GM18951 (cell line): Measurements from ENCODE around the gene TEPSIN.

Source experiments
- POLR2A ChIP-seq: IDR thresholded peaks from 4 replicates; pipeline ENCODE4 v1.6.1; 2011; ENCODE audit warnings: mild to moderate bottlenecking; ENCODE audit not compliant: insufficient read length, insufficient read depth; ENCODE audit errors: extremely low read depth
- in situ Hi-C: fragments of 300-500 bp; cut with MboI; formaldehyde crosslinking; loops from one replicate; pipeline ENCODE4 v1.12.0; 2022; ENCODE audit warnings: low sequenced_read_pairs, mixed read lengths, inconsistent platforms; ENCODE audit not compliant: unreplicated experiment

The TEPSIN gene

DNA sequence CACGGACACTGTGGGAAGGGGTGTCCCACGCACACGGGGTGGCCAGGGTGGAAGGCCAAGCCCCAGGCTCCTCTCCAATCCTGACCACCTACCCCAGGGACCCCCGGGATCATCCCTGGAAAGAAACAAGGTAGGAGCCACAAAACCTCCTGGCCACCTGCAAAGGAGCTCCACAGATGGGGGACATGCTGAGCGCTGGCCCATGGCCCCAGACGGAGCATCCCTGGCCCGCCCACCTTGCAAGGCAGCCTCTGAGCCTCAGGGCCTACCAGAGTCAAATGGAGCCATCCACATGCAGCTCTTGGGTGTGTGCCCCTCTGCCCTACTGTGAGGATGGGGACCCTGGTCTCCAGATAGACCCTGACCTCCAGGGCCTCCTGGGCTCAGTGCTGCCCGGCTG lies 40.0 kb upstream of the TEPSIN start:
- in situ Hi-C loops = no loop called here
- no peak for TF ChIP-seq POLR2A

DNA sequence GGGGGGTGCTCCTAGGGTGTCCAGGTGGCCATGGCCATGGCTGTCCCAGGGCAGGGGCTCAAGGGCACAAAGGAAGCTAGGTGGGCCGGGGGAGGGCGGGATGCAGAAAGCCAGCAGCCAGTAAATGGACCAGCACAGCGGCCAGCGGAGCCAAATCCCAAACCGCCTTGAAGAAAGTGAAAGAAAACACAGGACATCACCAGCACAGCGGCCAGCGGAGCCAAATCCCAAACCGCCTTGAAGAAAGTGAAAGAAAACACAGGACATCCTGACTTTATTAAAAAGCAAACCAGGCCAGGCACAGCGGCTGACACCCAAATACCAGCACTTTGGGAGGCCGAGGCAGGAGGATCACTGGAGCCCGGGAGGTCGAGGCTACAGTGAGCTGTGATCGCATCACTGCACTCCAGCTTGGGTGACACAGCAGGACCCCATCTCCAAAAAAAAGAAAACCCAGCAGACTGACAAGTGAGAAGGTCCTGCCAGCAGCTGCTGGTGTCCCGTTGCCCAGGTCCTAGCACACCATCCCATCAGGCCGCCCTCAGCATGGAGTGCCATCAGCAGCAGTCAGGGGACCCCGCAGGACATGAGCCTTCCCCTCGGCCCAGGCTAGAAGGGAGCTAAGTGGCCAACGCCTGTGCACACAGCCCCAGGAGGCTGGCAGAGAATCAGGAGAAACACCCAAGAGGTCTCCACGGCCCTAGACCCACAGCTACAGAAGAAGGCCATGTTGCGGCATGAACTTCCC lies 39.3 kb upstream of the TEPSIN start:
- in situ Hi-C loops = no loop called here
- TF ChIP-seq POLR2A = no peak

DNA sequence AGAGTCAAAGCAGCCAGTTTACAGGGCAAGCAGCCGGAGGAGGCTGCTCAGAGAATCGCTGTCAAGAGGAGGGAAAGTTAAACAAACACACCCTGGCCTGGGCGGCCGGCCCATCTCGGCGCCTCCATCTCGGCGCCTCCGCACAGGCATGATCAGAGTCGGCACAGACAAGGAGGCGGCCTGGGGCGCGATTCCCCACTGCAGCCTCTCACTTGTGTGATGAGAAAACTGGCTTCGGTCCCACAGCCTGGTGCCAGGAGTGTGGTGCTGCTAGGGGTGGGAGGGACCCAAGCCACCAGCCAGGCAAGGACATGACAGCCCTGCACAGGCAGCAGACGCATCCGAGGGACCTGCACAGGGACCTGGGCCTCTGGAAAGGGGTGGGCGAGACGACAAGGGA lies 38.6 kb upstream of the TEPSIN start:
- in situ Hi-C loops = no loop called here
- TF ChIP-seq POLR2A = no peak

DNA sequence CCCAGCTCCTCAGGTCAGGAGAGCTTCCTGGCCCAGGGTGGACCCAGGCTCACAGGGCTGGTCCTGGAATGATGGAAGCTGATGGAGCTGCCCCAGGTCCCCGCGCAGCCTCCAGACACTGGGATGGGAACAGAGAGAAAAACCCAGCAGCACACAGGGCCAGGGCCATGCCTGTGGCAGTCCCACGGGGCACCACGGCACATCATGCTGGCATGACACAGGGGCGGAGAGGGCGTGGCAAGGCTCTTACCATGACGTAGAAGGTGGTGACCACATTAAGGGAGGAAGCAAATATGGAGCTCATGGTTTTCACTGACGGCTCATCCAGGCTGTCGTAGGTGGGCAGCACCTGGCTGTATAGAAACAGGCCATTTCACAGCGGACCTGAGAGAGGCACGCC lies 37.9 kb upstream of the TEPSIN start:
- TF ChIP-seq POLR2A = no peak
- in situ Hi-C loops = no loop called here

DNA sequence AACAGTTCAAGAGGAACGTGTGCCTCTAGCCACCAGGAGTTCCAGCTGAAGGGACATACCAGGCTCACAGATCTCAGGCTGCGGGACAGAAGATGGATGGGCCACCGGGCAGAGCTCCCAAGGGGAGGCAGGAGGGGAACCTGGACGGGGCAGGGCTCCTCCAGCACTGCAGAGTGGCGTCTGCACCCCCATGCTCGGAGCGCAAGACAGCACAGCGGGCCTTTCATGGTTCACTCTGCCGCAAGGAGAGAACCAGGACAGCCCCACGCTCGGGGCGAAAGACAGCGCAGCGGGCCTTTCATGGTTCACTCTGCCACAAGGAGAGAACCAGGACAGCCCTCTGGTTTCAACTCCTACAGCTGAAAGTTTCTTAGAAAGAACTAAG lies 35.6 kb upstream of the TEPSIN start:
- in situ Hi-C loops = no loop called here
- no peak for TF ChIP-seq POLR2A

DNA sequence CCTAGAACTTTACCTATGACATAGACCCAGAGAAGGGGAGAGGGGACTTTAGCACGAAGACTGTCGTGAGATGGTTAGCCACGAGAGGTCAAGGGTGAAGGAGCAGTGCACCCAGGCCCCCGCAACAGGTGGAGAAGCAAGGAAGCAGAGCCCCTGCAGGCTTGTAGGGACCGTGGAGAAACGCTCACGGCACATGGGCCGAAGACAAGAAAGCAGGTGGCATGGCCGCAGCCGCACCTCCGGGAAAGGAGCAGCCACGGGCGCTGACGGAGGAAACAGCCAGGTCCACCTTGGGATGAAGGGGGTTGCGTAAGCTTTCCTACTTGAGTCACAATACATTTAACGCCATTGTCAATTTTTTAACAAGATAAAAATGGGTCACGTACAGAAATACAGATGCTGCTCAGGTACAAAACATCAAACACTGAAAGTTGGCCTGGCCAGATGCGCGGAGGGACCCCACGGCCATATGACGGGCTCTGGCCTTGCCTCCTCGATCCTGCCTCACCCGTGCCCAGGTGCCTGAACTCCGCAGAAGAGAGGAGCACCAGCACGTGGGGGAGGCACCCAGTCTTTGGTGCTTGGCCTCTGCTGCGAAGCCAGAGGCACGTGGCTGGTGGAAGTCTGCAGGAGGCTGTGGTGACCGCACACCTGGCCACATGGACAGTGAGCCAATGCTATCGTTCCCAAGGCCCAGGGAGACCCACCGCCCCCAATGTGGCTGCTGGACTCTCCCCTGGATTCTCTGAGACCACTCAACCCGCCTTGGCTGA lies 35.0 kb upstream of the TEPSIN start:
- in situ Hi-C loops = no loop called here
- no peak for TF ChIP-seq POLR2A

DNA sequence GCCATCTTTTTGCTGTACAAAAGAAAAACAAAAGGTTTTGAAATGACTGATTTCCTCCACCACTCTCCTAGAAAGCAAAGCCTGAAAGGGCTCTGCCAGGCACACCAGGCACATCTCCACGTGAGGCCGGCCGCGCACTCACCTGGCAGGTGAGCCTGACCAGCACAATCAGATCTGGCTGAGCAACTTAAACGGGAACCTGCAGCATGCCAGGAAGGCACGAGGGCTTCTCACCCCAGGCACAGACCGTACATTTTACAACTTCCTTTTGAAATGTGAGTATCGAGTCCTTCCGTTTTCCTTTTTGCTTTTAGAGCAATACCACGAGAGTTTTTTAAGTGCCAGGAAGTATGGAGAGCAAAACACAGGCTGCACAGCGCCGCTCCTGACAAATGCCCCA lies 33.8 kb upstream of the TEPSIN start:
- in situ Hi-C loops = no loop called here
- no peak for TF ChIP-seq POLR2A

DNA sequence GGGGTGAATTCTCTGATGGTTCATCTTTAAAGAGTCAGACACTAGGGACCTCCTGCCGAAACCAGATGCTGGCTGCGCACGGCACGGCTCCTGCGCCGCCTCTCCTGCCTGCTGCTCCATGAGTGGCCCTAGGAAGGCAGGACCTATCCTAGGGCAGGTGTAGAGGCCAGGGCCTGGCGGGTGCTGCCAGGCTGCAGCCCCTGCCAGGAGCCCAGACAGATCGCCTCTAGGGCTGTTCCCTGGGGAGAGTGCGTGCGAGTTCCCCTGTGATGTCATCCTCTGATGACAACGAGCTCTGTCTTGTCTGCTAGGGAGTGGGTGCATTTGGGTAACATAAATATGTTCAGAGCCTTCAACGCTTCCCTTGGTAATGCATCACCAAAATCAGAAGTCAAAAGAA lies 32.4 kb upstream of the TEPSIN start:
- in situ Hi-C loops = no loop called here
- TF ChIP-seq POLR2A = no peak

DNA sequence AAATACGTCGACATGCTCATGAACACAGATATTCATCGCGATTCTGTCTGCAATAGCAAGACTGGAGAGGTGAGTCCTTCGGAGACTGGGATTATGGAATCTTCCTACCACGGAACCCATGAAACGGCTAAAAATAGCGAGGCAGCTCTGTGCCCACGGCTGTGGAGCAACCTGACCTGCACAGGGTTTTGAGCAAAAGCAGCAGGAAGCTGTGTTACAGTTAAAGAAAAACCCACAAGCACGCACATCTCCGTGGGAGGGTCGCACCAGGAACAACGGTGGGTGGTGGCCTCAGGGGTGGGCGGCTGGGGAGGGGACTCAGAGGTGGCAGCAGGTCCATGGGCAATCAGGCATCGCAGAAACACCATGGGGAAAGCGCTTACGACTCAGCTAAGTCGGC lies 31.4 kb upstream of the TEPSIN start:
- no peak for TF ChIP-seq POLR2A
- in situ Hi-C loops = no loop called here

DNA sequence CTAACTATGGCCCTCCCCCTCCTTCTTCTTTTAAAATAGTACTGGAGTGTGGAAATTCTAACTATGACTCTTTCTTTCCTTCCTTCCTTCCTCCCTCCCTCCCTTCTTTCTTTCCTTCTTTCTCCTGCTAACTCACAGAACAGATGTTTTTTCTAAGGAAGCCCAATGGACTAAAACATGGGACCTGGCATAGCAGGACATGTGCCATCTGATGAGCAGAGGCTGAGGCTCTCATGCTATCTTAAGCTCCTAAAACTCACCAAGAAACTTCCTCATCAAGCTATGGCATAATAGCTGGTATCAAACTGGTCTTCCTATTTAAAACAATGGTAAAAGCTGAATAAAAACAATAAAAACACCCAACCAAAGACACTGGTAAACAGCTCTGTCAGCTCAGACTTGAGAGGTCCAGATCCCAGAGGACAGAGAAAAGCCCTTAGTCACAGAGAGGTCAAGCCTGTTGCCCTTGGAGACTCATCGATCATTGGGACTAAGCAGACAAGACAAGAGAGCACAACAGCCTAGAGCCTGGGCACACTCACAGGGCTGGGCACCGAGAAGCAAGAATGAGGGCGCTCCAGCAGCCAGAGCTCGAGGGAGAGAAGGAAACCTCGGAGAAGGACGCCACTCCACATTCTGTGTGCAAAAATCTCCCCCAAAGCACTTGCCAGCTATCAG lies 28.7 kb upstream of the TEPSIN start:
- in situ Hi-C loops = no loop called here
- TF ChIP-seq POLR2A = no peak

DNA sequence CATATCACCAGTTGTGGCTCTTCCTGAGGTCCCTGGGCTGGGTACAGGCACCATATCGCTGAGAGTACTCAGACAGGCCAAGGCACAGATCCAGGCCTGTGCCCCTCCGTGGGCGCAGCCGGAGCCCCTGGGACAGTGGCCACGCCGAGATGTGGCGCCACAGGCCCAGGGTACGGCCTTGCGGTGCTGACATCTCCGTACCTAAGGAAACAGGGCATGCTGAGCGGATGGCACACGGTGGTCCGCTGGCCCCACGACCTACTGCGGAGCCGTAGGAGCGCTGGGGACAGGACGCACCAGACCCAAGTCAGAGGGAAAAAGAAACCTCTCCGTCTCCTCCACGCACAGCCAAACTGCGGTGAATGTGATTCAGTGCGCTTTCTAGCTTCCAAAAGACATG lies 26.7 kb upstream of the TEPSIN start:
- in situ Hi-C loops = no loop called here
- TF ChIP-seq POLR2A = no peak

DNA sequence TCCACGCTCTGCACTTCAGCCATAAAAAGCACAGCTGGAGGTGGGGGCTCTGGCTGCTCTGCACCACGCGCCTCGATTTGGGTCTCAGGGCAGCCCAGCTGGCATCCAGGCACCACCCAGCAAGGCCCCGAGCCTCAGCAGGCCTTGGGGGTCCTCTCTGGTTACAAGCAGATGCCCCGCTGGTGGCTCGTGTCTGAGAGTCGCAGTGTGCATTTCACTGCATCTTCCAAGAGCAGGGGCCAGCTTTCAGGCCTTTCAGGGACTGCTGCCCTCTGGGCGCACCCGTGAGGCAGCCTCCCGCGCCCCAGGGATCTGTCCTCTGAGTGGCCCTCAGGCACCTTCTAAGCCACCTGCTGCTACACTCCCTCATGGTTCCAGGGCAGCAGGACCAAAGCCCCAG lies 25.8 kb upstream of the TEPSIN start:
- in situ Hi-C loops = no loop called here
- no peak for TF ChIP-seq POLR2A

DNA sequence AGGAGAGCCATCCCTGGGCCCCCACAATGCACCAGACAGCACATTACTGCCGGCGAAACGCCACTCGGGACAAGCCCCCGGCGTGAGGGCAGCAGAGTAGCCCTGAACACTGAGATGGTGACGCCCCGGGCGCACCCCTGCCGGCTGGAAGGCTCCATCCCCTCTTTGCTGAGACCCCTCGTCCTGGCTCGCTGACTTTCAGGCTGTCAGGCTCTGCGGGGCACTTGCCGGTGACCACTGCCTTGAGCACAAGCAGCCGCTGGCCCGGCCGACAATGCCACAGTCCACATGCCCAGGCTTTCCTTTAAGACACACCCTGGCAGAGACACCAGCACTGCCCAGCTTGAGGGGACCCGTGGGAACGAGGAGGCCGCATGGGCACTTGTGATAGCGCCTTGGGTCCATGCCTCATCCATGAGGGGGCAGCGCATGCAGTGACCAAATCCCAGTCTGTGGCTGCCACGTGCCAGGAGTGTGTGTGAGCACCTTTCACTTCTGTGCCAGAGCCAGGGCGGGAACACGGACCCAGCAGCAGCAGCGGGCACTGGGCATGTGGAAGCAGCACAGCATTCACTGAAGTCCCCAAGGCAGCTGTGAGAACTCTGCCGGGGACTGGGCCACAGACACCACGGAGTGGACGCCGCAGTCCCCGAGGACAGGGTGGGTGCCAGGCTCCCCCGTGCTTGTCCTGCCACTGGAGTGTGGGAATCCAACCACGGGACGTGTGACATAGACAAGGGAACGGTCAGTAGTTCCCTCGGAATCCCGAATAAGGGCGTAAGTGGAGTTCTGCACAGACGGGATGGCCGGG lies 24.7 kb upstream of the TEPSIN start:
- in situ Hi-C loops = no loop called here
- no peak for TF ChIP-seq POLR2A
